NCI-H2196 treated with DMSO at 0.1 percent for 48 hours (cell line): ENCODE measurements around the gene DENND1A.
"Not testable (repeated sequence)": the region's sequence is repeated elsewhere in the genome, so short reads cannot be mapped to it uniquely, and the experiment has no call there.

ENCODE experiments used
- DNase-seq: peaks from one replicate; lab custom pipeline; 2025; ENCODE audit not compliant: unreplicated experiment; lab: John Stamatoyannopoulos, UW

Gene DENND1A

GRCh38 chr9:123447934-123448646 lies 481.8 kb downstream of the DENND1A start:
- DNase-seq = no peak

GRCh38 chr9:123445981-123446610 lies 483.8 kb downstream of the DENND1A start:
- DNase-seq = no peak

GRCh38 chr9:123445116-123445515 lies 484.8 kb downstream of the DENND1A start:
- no peak for DNase-seq

GRCh38 chr9:123441769-123442168 lies 488.2 kb downstream of the DENND1A start:
- DNase-seq = no peak

GRCh38 chr9:123440256-123440655 lies 489.7 kb downstream of the DENND1A start:
- no peak for DNase-seq

GRCh38 chr9:123438821-123439220 lies 491.1 kb downstream of the DENND1A start:
- no peak for DNase-seq

GRCh38 chr9:123438321-123438720 lies 491.6 kb downstream of the DENND1A start:
- DNase-seq = no peak

GRCh38 chr9:123437201-123437600 lies 492.7 kb downstream of the DENND1A start:
- DNase-seq = no peak

GRCh38 chr9:123435471-123435870 lies 494.5 kb downstream of the DENND1A start:
- no peak for DNase-seq

- no peak for DNase-seq
Measured at GRCh38 chr9:123434619-123435240, 495.2 kb downstream of the DENND1A start.

- DNase-seq = no peak
Measured at GRCh38 chr9:123432331-123433236, 497.3 kb downstream of the DENND1A start.

- DNase-seq = no peak
Measured at GRCh38 chr9:123431581-123431980, 498.3 kb downstream of the DENND1A start.

- not testable (repeated sequence) for DNase-seq
Measured at GRCh38 chr9:123428450-123428849, 501.5 kb downstream of the DENND1A start.

GRCh38 chr9:123426406-123426805 lies 503.5 kb downstream of the DENND1A start:
- no peak for DNase-seq

GRCh38 chr9:123425836-123426365 lies 504.0 kb downstream of the DENND1A start:
- no peak for DNase-seq

GRCh38 chr9:123425261-123425821 lies 504.6 kb downstream of the DENND1A start:
- no peak for DNase-seq

GRCh38 chr9:123424552-123425225 lies 505.2 kb downstream of the DENND1A start:
- no peak for DNase-seq

- no peak for DNase-seq
Measured at GRCh38 chr9:123424131-123424530, 505.8 kb downstream of the DENND1A start.

- no peak for DNase-seq
Measured at GRCh38 chr9:123423311-123423640, 506.6 kb downstream of the DENND1A start.

GRCh38 chr9:123422635-123423310 lies 507.2 kb downstream of the DENND1A start:
- DNase-seq = no peak
